ENCODE results near the gene PCARE.

PCARE gene

GRCh38 chr2:29025711-29026110 lies 48.6 kb downstream of the PCARE start:
- no peak overlapping the region for H3K4me3 ChIP-seq (ENCODE audit: low read length)
- H3K9me3 ChIP-seq (replicated peaks; ENCODE audit: insufficient read depth, low read length), result no peaks in the 10 kb centered on the region
- no peak overlapping the region for H3K4me2 ChIP-seq (ENCODE audit: low read depth, low read length)
- no peak overlapping the region for H3K9ac ChIP-seq (ENCODE audit: low read length)
- H3K27me3 ChIP-seq (replicated peaks; ENCODE audit: insufficient read depth, low read length), result no peaks in the 10 kb centered on the region
- no peak overlapping the region for H2AFZ ChIP-seq (ENCODE audit: low read length)
- H3K36me3 ChIP-seq (replicated peaks; ENCODE audit: insufficient read depth, low read length), result no peaks in the 10 kb centered on the region
- H4K20me1 ChIP-seq (ENCODE audit: insufficient read depth, low read length), result no peaks in the 10 kb centered on the region
- H3F3A ChIP-seq (ENCODE audit: insufficient read depth, low read length), result no peaks in the 10 kb centered on the region
- no peak for DNase-seq
- H3K79me2 ChIP-seq (ENCODE audit: low read length), result no peaks in the 10 kb centered on the region
- H3K27ac ChIP-seq (ENCODE audit: low read length), result no peak overlapping the region
- TF ChIP-seq CTCF (IDR thresholded peaks at IDR 0.05; ENCODE audit: low read length) (no peak), EZH2phosphoT487 (IDR thresholded peaks at IDR 0.05; ENCODE audit: low read length) (no peak), EZH2 (optimal IDR thresholded peaks at IDR 0.05; ENCODE audit: low read depth, low read length) (no peak)
- no peaks in the 10 kb centered on the region for H3K4me1 ChIP-seq (ENCODE audit: low read length)
- no peaks in the 10 kb centered on the region for H3K9me2 ChIP-seq (replicated peaks; ENCODE audit: insufficient read depth, low read length)

- Histone ChIP-seq H3K27me3 (replicated peaks; ENCODE audit: insufficient read depth, low read length) (no peaks in the 10 kb centered on the region), H3F3A (ENCODE audit: insufficient read depth, low read length) (no peaks in the 10 kb centered on the region), H4K20me1 (ENCODE audit: insufficient read depth, low read length) (no peaks in the 10 kb centered on the region), H3K79me2 (ENCODE audit: low read length) (no peaks in the 10 kb centered on the region), H3K27ac (ENCODE audit: low read length) (no peak overlapping the region), H3K4me2 (ENCODE audit: low read depth, low read length) (no peak overlapping the region), H3K36me3 (replicated peaks; ENCODE audit: insufficient read depth, low read length) (no peaks in the 10 kb centered on the region), H3K9ac (ENCODE audit: low read length) (no peak overlapping the region), H2AFZ (ENCODE audit: low read length) (no peak overlapping the region), H3K4me3 (ENCODE audit: low read length) (no peak overlapping the region), H3K9me2 (replicated peaks; ENCODE audit: insufficient read depth, low read length) (no peaks in the 10 kb centered on the region), H3K9me3 (replicated peaks; ENCODE audit: insufficient read depth, low read length) (no peaks in the 10 kb centered on the region), H3K4me1 (ENCODE audit: low read length) (no peaks in the 10 kb centered on the region)
- TF ChIP-seq CTCF (IDR thresholded peaks at IDR 0.05; ENCODE audit: low read length), result no peak
- TF ChIP-seq EZH2phosphoT487 (IDR thresholded peaks at IDR 0.05; ENCODE audit: low read length), result no peak
- TF ChIP-seq EZH2 (optimal IDR thresholded peaks at IDR 0.05; ENCODE audit: low read depth, low read length), result no peak
- no peak for DNase-seq
These were observed 49.4 kb downstream of the PCARE start for GRCh38 chr2:29024882-29025430.

- H3K79me2 ChIP-seq (ENCODE audit: low read length), result no peaks in the 10 kb centered on the region
- no peaks in the 10 kb centered on the region for H4K20me1 ChIP-seq (ENCODE audit: insufficient read depth, low read length)
- no peak overlapping the region for H3K4me3 ChIP-seq (ENCODE audit: low read length)
- no peaks in the 10 kb centered on the region for H3K9me2 ChIP-seq (replicated peaks; ENCODE audit: insufficient read depth, low read length)
- H3K27me3 ChIP-seq (replicated peaks; ENCODE audit: insufficient read depth, low read length), result no peaks in the 10 kb centered on the region
- no peak overlapping the region for H3K4me2 ChIP-seq (ENCODE audit: low read depth, low read length)
- no peaks in the 10 kb centered on the region for H3K4me1 ChIP-seq (ENCODE audit: low read length)
- no peaks in the 10 kb centered on the region for H3K9me3 ChIP-seq (replicated peaks; ENCODE audit: insufficient read depth, low read length)
- no peak for DNase-seq
- TF ChIP-seq EZH2phosphoT487 (IDR thresholded peaks at IDR 0.05; ENCODE audit: low read length) (no peak), CTCF (IDR thresholded peaks at IDR 0.05; ENCODE audit: low read length) (no peak), EZH2 (optimal IDR thresholded peaks at IDR 0.05; ENCODE audit: low read depth, low read length) (no peak)
- H3K9ac ChIP-seq (ENCODE audit: low read length), result no peak overlapping the region
- no peaks in the 10 kb centered on the region for H3F3A ChIP-seq (ENCODE audit: insufficient read depth, low read length)
- no peaks in the 10 kb centered on the region for H3K36me3 ChIP-seq (replicated peaks; ENCODE audit: insufficient read depth, low read length)
- H2AFZ ChIP-seq (ENCODE audit: low read length), result no peak overlapping the region
- H3K27ac ChIP-seq (ENCODE audit: low read length), result no peak overlapping the region
These were observed 51.1 kb downstream of the PCARE start for GRCh38 chr2:29023188-29023587.
